Right forelimb (tissue), 1 donor: ENCODE results near the gene MEIKIN.

Source experiments
- DNase-seq: peaks from one replicate; pipeline ENCODE4 v3.0.0-alpha.2; 2018

Gene MEIKIN

GRCh38 chr5:131973089-131973712, 27.7 kb upstream of the MEIKIN start:
- DNase-seq: peak; percentile 16

DNA sequence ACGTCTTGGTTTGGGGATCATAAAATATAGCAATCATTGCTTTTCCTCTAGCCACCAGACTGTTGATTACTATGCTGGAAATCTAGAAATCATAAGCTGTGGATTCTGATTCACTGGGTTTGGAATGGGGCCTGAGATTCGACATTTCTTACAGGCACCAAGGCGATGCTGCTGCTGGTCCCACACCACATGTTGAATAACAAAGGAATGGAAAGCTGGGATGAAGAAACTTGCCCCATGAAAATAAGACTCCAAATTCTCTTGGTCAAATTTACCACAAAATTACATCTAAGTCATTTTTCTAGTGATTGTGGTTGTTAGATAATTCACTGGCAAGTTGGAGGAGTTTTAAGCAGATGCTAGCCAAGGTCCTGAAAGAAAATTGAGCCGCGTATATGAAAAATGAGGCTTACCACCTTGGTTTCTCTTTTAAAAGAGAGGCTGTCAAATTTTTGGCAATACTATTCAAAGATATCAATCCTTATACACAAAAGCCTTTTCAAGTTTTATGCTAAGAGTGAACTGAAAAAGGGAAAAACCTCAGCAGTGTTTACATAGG, 23.0 kb upstream of the MEIKIN start:
- DNase-seq: no peak

GRCh38 chr5:131966551-131966950, 21.1 kb upstream of the MEIKIN start:
- DNase-seq: no peak

GRCh38 chr5:131965826-131966415, 20.5 kb upstream of the MEIKIN start:
- no peak for DNase-seq

DNA sequence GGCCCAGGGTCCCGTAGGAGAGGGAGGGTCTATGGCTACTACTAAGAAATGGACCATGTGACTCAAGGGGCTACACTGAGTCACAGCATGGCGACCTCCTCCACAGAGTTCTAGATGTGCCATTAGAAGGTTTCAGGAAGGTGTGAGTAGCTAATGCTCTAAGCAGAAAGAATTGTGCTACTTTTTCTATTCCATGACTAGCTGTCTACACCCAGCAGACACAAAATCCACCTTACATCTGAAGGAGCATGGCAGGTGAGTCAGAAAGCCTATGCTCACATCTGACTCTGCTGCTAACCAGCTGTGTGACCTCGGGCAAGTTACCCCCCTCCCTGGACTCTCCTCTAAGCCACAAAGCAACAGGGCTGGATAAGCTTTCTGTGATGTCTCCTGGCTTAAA, 14.4 kb upstream of the MEIKIN start:
- DNase-seq: no peak

- no peak for DNase-seq
Observed at GRCh38 chr5:131959136-131959535, 13.7 kb upstream of the MEIKIN start.

DNA sequence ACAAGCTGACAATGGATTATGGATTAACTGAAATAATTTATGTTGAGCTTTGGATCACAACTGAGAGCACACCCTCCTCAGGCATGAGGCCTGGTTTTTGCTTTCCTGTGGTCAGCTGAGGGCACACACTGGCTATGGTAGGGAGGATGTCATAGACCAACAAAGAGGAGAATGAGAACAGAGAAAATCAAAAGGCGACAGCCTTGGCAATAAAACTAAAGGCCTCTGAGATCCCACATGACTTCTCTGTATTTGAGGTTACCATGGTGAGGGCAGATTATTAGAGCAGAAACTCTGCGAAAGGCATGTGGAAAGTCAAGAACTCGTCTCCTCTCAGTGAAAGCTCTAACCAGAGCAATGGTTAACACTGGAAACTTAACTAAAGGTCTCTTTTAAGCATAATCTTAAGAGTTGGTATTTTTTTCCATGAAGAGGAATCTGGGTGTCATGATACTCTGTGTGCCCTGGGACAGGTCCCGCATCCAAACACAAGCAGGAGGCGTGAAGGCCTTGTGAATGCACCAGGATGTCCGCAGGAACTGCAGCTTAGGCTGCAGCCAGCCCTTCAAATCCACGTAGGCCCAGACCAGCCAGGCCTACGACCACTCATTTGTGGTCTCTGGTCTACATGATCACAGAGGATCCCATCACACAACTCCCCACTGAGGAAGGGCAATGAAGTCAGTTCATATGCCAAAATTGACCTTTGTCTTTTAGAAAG, 12.4 kb upstream of the MEIKIN start:
- DNase-seq: no peak

DNA sequence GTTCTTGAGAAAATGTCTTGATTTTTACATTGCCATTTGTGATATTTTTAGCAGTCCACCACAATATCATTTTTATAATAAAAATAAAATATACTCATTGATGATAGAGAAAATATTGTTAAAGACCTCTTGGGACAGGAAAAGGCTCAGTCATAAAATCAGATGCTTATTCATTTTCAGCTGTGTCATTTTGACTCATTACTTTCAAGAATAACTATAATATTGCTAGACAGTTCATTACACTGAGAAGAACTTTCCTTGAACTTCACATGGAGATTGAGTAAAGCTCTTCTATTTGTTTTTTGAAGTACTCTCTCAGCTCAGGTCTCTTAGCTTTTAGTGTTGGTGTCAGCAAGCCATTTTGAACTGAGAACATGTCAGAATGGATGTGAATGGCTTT, 8.5 kb upstream of the MEIKIN start:
- no peak for DNase-seq

DNA sequence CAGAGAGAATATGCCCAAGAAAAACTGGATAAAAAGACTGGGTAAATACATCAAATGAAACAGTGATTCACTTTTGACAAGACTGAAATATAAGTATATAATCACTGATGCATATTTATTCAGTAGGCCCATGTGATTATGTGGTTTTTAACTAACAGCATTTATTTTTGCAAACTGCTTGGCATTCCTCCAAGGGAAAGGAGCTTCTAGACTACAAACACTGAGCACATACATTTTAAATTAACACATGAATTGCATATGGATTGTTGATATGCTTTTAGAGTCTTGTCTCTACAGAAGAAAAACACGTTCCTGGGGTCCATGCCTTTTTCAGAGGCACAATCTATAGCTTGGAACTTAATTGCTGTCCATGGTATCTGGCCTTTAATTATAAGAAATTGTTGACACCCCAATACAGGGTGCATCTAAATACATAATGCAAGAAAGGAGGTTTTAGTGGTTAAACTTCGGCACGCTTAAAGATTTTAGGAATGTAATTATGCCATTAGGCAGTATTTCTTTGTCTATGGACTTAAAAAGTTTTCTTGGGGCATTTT, 6.9 kb upstream of the MEIKIN start:
- no peak for DNase-seq

GRCh38 chr5:131950706-131951105, 5.2 kb upstream of the MEIKIN start:
- DNase-seq: no peak

- no peak for DNase-seq
Observed at GRCh38 chr5:131947445-131947844, 2.0 kb upstream of the MEIKIN start.

GRCh38 chr5:131944702-131945550, 537 bp downstream of the MEIKIN start:
- DNase-seq: no peak

DNA sequence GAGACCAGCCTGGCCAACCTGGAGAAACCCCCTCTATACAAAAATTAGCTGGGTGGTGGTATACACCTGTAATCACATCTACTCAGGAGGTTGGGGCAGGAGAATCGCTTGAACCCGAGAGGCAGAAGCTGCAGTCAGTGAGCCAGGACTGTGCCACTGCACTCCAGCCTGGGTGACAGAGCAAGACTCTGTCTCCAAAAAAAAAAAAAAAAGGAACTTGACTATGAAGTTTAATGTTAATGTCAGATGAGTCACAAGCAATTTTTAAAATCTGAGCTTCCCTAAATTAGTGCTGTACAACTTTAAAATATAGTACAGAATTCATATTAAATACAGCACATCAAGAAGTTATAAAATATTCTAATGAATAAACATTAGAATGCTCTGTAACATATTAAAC, 1.5 kb downstream of the MEIKIN start:
- no peak for DNase-seq

GRCh38 chr5:131942016-131942415, 3.4 kb downstream of the MEIKIN start:
- no peak for DNase-seq

- DNase-seq: no peak
Observed at GRCh38 chr5:131939690-131940345, 5.6 kb downstream of the MEIKIN start.

- DNase-seq: no peak
Observed at GRCh38 chr5:131932235-131932634, 13.2 kb downstream of the MEIKIN start.

DNA sequence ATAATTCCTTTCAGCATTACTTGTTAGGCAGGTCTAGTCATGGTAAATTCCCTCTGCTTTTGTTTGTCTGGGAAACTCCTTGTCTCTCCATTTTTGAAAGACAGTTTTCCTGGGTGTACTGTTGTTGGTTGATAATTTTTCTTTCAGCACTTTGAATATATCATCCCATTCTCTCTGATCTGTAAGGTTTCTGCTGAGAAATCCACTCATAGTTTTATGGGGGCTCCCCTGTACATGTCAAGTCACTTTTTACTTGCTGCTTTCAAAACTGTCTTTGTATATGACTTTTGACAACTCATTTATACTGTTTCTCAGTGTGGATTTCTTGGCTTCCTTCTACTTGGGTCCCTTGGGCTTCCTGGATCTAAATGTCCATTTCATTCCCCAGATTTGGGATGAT, 16.5 kb downstream of the MEIKIN start:
- no peak for DNase-seq

DNA sequence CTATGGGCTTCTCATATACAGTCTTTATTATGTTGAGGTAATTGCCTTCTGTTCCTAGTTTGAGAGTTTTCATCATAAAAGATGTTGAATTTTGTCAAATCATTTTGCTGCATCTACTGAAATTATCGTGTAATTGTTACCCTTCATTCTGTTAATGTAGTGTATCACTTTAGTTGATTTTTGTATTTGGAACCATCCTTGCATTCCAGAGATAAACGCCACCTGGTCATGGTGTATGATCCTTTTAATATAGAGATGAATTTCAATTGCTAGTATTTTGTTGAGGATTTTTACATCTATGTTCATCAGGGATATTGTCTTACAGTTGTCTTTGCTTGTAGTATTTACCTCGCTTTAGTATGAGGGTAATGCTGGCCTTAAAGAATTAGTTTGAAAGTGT, 19.3 kb downstream of the MEIKIN start:
- DNase-seq: no peak

GRCh38 chr5:131916481-131916880, 29.0 kb downstream of the MEIKIN start:
- no peak for DNase-seq

- DNase-seq: no peak
Observed at GRCh38 chr5:131914472-131914871, 31.0 kb downstream of the MEIKIN start.

- DNase-seq: no peak
Observed at GRCh38 chr5:131913603-131914002, 31.9 kb downstream of the MEIKIN start.

DNA sequence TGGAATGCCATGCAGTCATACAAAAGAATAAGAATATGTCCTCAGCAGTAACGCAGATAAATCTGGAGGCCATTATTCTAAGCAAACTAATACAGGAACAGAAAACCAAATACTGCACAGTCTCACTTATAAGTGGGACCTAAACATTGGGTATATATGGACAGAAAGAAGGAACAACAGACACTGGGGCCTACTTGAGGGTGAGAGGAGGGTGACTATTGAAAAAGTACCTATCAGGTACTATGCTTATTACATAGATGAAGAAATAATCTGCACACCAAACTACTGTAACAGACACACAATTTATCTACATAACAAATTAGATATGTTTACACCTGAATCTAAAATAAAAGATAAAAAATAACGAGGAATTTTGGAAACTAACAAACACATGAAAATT, 38.8 kb downstream of the MEIKIN start:
- no peak for DNase-seq
